Osteocyte (in vitro differentiated cells): ENCODE results near the gene NOG. TPM values are rescaled to one million over a fixed set of nuclear protein-coding genes. Genes with fewer than 3 reads are reported as not detected.

ENCODE experiments used
- DNase-seq: peaks from one replicate; pipeline ENCODE4 v3.0.0; 2021; ENCODE audit warnings: mixed read lengths; ENCODE audit not compliant: unreplicated experiment; ENCODE audit errors: extremely low spot score
- H3K27ac Mint-ChIP-seq: one replicate; pipeline ENCODE4 v1.8.0; 2021; ENCODE audit warnings: mild to moderate bottlenecking, mixed read lengths; ENCODE audit not compliant: unreplicated experiment
- H3K27me3 Mint-ChIP-seq: one replicate; pipeline ENCODE4 v1.8.0; 2021; ENCODE audit warnings: mixed read lengths; ENCODE audit not compliant: unreplicated experiment
- H3K36me3 Mint-ChIP-seq: one replicate; pipeline ENCODE4 v1.8.0; 2021; ENCODE audit warnings: mixed read lengths; ENCODE audit not compliant: unreplicated experiment
- H3K4me1 Mint-ChIP-seq: one replicate; pipeline ENCODE4 v1.8.0; 2021; ENCODE audit warnings: mixed read lengths; ENCODE audit not compliant: unreplicated experiment
- H3K4me3 Mint-ChIP-seq: one replicate; pipeline ENCODE4 v1.8.0; 2021; ENCODE audit warnings: mild to moderate bottlenecking, moderate library complexity, mixed read lengths; ENCODE audit not compliant: unreplicated experiment
- H3K9me3 Mint-ChIP-seq: one replicate; pipeline ENCODE4 v1.8.0; 2021; ENCODE audit warnings: mixed read lengths; ENCODE audit not compliant: unreplicated experiment
- CTCF ChIP-seq: fragments of 200-600 bp; sonication (generic); IDR thresholded peaks from 2 replicates; pipeline ENCODE4 v1.5.0; 2021; ENCODE audit warnings: antibody characterized with exemption, mild to moderate bottlenecking, moderate library complexity
- total RNA-seq: library from RNA; stranded (reverse); gene quantifications from 2 replicates; pipeline ENCODE4 v1.2.1, GENCODE V29; 2021

The NOG gene
- total RNA-seq, 1 donor from 2014 or later = not detected

- no peak for DNase-seq
- TF ChIP-seq CTCF = no peak
- Mint-ChIP-seq H3K4me3 (no peak overlapping the region), H3K27me3 (peaks cover 14% of the 10 kb centered on the region), H3K9me3 (no peaks in the 10 kb centered on the region), H3K4me1 (no peaks in the 10 kb centered on the region), H3K27ac (no peak overlapping the region), H3K36me3 (no peaks in the 10 kb centered on the region)
These were observed 48.9 kb downstream of the NOG start for GRCh38 chr17:56642424-56642823.

Other genes with a start within 250 kb of the NOG start
- gene C17orf67, start 240.2 kb downstream of the NOG start, total RNA-seq = 1.6 and 2.4 TPM in 2 replicates
- gene DGKE, start 240.5 kb downstream of the NOG start, total RNA-seq = 6.6 and 7.1 TPM in 2 replicates